Left ventricle myocardium inferior (tissue), 1 donor: ENCODE results near the gene SPNS2. TPM values are rescaled to one million over a fixed set of nuclear protein-coding genes. Genes with fewer than 3 reads are reported as not detected.
"Not testable (repeated sequence)": the region's sequence is repeated elsewhere in the genome, so short reads cannot be mapped to it uniquely, and the experiment has no call there.

Source experiments
- DNase-seq: peaks from one replicate; pipeline ENCODE4 v3.0.0-alpha.2; 2020
- H3K27ac ChIP-seq: fragments of 200-600 bp; replicated peaks from 2 replicates; pipeline ENCODE4 v1.8.0; 2021
- H3K27me3 ChIP-seq: fragments of 200-600 bp; 2 replicates; pipeline ENCODE4 v1.8.0; 2021; ENCODE audit warnings: low read depth
- H3K36me3 ChIP-seq: fragments of 200-600 bp; 2 replicates; pipeline ENCODE4 v1.8.0; 2021
- H3K4me1 ChIP-seq: fragments of 200-600 bp; 2 replicates; pipeline ENCODE4 v1.8.0; 2021
- H3K4me3 ChIP-seq: fragments of 200-600 bp; 2 replicates; pipeline ENCODE4 v1.8.0; 2021; ENCODE audit warnings: mild to moderate bottlenecking, moderate library complexity
- H3K9me3 ChIP-seq: fragments of 200-600 bp; replicated peaks from 2 replicates; pipeline ENCODE4 v1.8.0; 2021
- CTCF ChIP-seq: fragments of 200-600 bp; IDR thresholded peaks from 2 replicates; pipeline ENCODE4 v1.8.0; 2021; ENCODE audit warnings: antibody characterized with exemption, mild to moderate bottlenecking, borderline replicate concordance
- intact Hi-C: fragments of 100-400 bp; cut with micrococcal nuclease; formaldehyde crosslinking; loops from one replicate; pipeline ENCODE4 v1.11.0; 2022
- total RNA-seq: library from RNA; stranded (reverse); fragmentation: NEBNext Ultra II Directional; extraction: Animal tissue kit (Norgen Biotek cat#: 25700); gene quantifications from one replicate; pipeline ENCODE4 v1.2.1, GENCODE V29; 2021
- donor health status: DM: no; HTN: yes; CAD: no; lungs with severe emphysema.

Gene SPNS2
- total RNA-seq, 1 donor from 2014 or later: 11.2 TPM

DNA sequence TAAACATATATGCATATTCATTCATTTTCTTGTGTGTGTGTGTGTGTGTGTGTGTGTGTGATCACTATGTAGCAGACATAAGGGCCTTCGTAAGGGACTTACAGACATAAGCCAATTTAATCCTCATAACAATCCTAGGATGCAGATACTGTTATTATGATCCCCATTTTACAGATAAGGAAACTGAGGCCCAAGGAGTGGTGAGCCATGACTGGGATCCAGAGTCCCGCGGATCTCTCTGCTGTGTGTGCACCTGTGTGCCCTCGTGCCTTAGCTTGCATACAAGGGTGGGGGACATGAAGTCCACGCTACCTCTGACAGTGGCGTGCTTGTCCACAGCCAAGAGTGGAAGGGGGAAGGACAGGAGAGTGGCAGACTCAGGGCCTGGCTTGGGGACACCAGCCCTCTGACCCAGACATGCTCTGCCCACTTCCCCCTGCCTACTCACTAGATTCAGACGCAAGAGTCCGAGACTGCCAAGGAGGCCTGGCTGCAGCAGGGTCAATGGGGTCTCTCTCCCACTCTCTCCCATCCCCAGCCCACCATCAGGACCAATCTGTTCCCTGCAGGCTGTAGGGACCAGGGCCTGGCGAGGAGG is 75.9 kb downstream of the SPNS2 start:
- no peaks in the 10 kb centered on the region for H3K9me3 ChIP-seq
- H3K4me3 ChIP-seq: no peak overlapping the region
- peaks cover 23% of the 10 kb centered on the region for H3K4me1 ChIP-seq
- TF ChIP-seq CTCF: no peak
- no peak for DNase-seq
- intact Hi-C loops: no loop called here
- H3K27ac ChIP-seq: no peak overlapping the region
- no peaks in the 10 kb centered on the region for H3K36me3 ChIP-seq
- peaks cover 6% of the 10 kb centered on the region for H3K27me3 ChIP-seq

DNA sequence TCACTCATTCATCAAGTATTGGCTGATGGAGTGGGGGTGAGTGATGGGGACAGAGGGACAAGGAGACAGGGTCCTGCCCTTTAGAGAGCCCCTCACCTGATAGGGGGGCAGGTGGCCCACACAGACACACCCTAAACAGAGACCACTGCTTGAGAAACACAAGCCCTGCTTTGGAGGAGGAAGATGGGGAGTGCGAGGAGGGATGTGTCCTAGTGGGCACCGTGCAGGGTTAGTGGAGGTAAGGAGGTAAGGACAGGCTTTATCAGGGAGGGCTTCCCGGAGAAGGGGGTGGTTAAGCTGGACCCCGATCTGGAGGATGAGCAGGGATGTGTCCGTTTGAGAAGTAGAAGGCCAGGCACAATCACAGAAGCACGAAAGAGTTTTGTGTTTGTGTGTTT is 77.5 kb downstream of the SPNS2 start:
- peaks cover 23% of the 10 kb centered on the region for H3K4me1 ChIP-seq
- intact Hi-C loops: no loop called here
- peaks cover 5% of the 10 kb centered on the region for H3K27me3 ChIP-seq
- H3K4me3 ChIP-seq: no peak overlapping the region
- H3K27ac ChIP-seq: peak overlapping the region; percentile 54
- H3K36me3 ChIP-seq: no peaks in the 10 kb centered on the region
- DNase-seq: no peak
- no peak for TF ChIP-seq CTCF
- H3K9me3 ChIP-seq: no peaks in the 10 kb centered on the region

DNA sequence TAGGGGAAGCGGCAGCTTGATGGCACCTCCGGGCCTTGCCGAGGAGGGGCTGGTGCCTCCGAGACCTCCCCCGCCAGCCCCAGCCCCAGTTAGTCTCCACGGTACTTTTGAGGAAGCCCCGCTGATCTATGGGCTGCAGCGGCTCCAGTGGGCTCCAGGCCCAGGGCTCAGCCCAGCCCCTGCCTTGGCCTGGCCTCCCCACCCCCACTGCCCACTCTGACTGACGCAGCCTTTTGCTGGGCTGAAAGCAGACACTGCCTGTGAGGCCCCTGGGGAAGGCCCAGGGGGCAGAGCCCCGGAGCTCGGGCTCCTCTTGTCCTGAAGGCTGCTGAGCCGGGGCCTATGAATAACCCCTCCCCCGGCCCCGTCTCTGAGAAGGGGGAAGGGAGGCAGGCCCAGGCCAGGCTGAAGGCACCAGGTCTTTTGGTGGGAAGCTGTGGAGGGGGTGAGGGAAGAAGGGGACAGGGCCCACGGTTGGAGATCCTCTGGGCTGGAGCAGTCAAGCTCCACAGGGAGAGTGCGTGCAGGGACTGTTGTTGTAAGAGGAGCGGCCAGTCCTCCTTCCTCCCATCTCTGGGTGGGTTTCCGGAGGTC is 78.1 kb downstream of the SPNS2 start:
- no peaks in the 10 kb centered on the region for H3K36me3 ChIP-seq
- H3K4me3 ChIP-seq: no peak overlapping the region
- peaks cover 3% of the 10 kb centered on the region for H3K27me3 ChIP-seq
- H3K9me3 ChIP-seq: no peaks in the 10 kb centered on the region
- TF ChIP-seq CTCF: no peak
- H3K4me1 ChIP-seq: peaks cover 23% of the 10 kb centered on the region
- DNase-seq: no peak
- H3K27ac ChIP-seq: peak overlapping the region; percentile 40
- intact Hi-C loops: no loop called here

GRCh38 chr17:4577386-4577993 is 78.8 kb downstream of the SPNS2 start:
- TF ChIP-seq CTCF: no peak
- H3K4me3 ChIP-seq: no peak overlapping the region
- no peak for DNase-seq
- intact Hi-C loops: no loop called here
- H3K36me3 ChIP-seq: no peaks in the 10 kb centered on the region
- peaks cover 10% of the 10 kb centered on the region for H3K27me3 ChIP-seq
- H3K4me1 ChIP-seq: peaks cover 24% of the 10 kb centered on the region
- peak overlapping the region; percentile 40 for H3K27ac ChIP-seq
- no peaks in the 10 kb centered on the region for H3K9me3 ChIP-seq

DNA sequence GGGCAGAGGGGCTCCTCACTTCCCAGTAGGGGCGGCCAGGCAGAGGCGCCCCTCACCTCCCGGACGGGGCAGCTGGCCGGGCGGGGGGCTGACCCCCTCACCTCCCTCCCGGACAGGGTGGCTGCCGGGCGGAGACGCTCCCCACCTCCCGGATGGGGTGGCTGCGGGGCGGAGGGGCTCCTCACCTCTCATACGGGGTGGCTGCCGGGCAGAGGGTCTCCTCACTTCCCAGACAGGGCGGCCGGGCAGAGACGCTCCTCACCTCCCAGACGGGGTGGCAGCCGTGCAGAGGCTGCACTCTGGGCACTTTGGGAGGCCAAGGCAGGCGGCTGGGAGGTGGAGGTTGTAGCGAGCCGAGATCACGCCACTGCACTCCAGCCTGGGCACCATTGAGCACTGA is 79.7 kb downstream of the SPNS2 start:
- H3K4me1 ChIP-seq: peaks cover 32% of the 10 kb centered on the region
- H3K27ac ChIP-seq, H3K36me3 ChIP-seq, H3K9me3 ChIP-seq, DNase-seq, intact Hi-C loops, H3K4me3 ChIP-seq: not testable (repeated sequence)
- H3K27me3 ChIP-seq: peaks cover 18% of the 10 kb centered on the region

DNA sequence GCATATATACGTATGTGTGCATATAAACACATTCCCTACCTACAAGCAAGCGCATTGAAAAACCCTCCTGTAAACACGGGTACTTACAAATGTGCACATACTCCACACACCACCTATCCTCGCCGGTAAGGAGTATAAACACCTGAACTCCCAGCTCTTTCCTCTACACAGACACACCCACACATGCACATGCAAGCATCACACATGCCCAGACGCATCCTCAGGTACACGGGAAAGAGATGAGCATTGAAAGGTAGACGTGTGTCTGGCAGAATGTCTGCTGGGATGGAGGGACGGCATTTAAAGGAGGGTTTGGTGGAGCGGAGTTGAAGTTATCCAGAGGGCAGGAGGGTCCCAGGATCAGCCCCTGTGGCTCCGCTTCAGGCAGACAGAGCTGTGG is 81.0 kb downstream of the SPNS2 start:
- peaks cover 32% of the 10 kb centered on the region for H3K27me3 ChIP-seq
- H3K9me3 ChIP-seq: no peaks in the 10 kb centered on the region
- DNase-seq: no peak
- intact Hi-C loops: no loop called here
- H3K27ac ChIP-seq: no peak overlapping the region
- H3K4me3 ChIP-seq: no peak overlapping the region
- no peak for TF ChIP-seq CTCF
- peaks cover 46% of the 10 kb centered on the region for H3K4me1 ChIP-seq
- no peaks in the 10 kb centered on the region for H3K36me3 ChIP-seq
